ENCODE data around the gene TAF3.

The TAF3 gene

DNA sequence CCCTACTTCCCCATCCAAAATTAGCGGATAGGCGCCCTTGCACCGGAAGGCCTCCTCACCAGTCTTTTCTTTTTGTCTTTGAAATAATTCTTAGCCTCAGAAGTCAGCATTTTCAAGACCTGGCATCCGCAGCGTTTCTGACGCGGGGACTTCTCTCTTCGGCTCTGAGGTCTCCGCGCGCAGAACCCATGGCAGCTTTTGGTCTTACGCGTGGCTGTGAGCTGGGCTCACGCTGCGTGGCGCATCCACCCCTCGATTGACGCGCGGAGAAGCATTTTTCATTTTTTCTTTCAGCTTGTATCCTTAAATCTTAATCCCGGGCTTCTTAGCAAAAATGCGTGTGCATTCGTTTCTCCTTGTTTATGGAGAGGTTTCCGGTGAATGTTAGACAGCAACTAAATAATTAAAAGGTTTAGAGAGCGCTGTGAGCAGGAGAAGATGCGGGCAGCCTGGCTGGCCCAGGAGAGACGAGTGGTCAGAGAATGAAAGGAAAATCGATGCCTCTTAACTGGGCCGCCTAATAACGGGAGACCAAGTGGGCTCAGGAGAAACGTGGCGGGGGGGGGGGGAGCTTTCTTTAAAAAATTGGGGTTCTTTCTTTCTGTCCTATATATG lies 234.1 kb downstream of the TAF3 start:
- no peaks in the 10 kb centered on the region for H3K27me3 ChIP-seq (ENCODE audit: low read length)
- H2AFZ ChIP-seq (ENCODE audit: low read depth, low read length, severe bottlenecking), result no peak overlapping the region
- H3K4me2 ChIP-seq (ENCODE audit: low read depth, low read length, poor library complexity, severe bottlenecking), result no peak overlapping the region
- H3K4me3 ChIP-seq (ENCODE audit: insufficient read depth, low read length, poor library complexity, severe bottlenecking), result no peak overlapping the region
- H3K27ac ChIP-seq (ENCODE audit: low read depth, low read length), result no peak overlapping the region
- no peak for TF ChIP-seq EZH2phosphoT487 (conservative IDR thresholded peaks at IDR 0.05; ENCODE audit: low read length)
- TF ChIP-seq, protein P1, sequence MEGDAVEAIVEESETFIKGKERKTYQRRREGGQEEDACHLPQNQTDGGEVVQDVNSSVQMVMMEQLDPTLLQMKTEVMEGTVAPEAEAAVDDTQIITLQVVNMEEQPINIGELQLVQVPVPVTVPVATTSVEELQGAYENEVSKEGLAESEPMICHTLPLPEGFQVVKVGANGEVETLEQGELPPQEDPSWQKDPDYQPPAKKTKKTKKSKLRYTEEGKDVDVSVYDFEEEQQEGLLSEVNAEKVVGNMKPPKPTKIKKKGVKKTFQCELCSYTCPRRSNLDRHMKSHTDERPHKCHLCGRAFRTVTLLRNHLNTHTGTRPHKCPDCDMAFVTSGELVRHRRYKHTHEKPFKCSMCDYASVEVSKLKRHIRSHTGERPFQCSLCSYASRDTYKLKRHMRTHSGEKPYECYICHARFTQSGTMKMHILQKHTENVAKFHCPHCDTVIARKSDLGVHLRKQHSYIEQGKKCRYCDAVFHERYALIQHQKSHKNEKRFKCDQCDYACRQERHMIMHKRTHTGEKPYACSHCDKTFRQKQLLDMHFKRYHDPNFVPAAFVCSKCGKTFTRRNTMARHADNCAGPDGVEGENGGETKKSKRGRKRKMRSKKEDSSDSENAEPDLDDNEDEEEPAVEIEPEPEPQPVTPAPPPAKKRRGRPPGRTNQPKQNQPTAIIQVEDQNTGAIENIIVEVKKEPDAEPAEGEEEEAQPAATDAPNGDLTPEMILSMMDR (IDR thresholded peaks at IDR 0.05; ENCODE audit: insufficient read depth, low read length, poor library complexity, severe bottlenecking), result no peak
- no peaks in the 10 kb centered on the region for H3K36me3 ChIP-seq (ENCODE audit: low read length)
- H3F3A ChIP-seq (ENCODE audit: insufficient read depth), result no peaks in the 10 kb centered on the region
- no peaks in the 10 kb centered on the region for H4K20me1 ChIP-seq (ENCODE audit: low read depth, low read length)
- H3K9me3 ChIP-seq (ENCODE audit: insufficient read depth, low read length), result no peaks in the 10 kb centered on the region
- H3K9ac ChIP-seq (ENCODE audit: low read length), result no peak overlapping the region
- H3K79me2 ChIP-seq (ENCODE audit: insufficient read depth, low read length), result no peaks in the 10 kb centered on the region
- H3K9me2 ChIP-seq (replicated peaks; ENCODE audit: insufficient read depth, low read length), result no peaks in the 10 kb centered on the region

DNA sequence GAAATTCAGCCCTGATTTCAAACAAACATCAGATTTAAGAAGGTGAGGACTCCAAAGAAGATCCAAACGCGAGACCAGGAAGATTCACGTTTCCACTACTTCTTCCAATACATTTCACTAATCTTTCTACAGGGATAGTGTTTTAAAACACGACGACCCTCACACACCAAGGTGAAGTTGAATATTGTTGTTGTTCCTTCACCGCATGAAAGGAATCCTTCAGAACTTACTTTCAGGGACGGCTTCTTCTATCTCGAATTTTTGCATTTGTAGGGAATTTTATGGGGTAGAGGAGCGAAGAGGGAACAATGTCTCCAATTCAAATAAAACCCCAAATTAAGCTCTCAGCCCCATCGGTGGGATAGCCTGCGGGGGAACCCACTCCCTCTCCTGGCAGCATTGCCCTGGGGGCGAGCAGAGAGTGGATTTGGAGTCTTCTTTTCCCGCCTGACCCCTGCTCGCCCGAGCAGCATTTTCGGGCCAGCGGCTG lies 234.7 kb downstream of the TAF3 start:
- no peaks in the 10 kb centered on the region for H3K9me3 ChIP-seq (ENCODE audit: insufficient read depth, low read length)
- no peak overlapping the region for H3K9ac ChIP-seq (ENCODE audit: low read length)
- H2AFZ ChIP-seq (ENCODE audit: low read depth, low read length, severe bottlenecking), result no peak overlapping the region
- no peak overlapping the region for H3K27ac ChIP-seq (ENCODE audit: low read depth, low read length)
- no peak overlapping the region for H3K4me3 ChIP-seq (ENCODE audit: insufficient read depth, low read length, poor library complexity, severe bottlenecking)
- no peak overlapping the region for H3K4me2 ChIP-seq (ENCODE audit: low read depth, low read length, poor library complexity, severe bottlenecking)
- no peaks in the 10 kb centered on the region for H3K27me3 ChIP-seq (ENCODE audit: low read length)
- no peaks in the 10 kb centered on the region for H3K36me3 ChIP-seq (ENCODE audit: low read length)
- H4K20me1 ChIP-seq (ENCODE audit: low read depth, low read length), result no peaks in the 10 kb centered on the region
- H3K79me2 ChIP-seq (ENCODE audit: insufficient read depth, low read length), result no peaks in the 10 kb centered on the region
- no peaks in the 10 kb centered on the region for H3K9me2 ChIP-seq (replicated peaks; ENCODE audit: insufficient read depth, low read length)
- TF ChIP-seq, protein P1 (IDR thresholded peaks at IDR 0.05; ENCODE audit: insufficient read depth, low read length, poor library complexity, severe bottlenecking), result no peak
- no peak for TF ChIP-seq EZH2phosphoT487 (conservative IDR thresholded peaks at IDR 0.05; ENCODE audit: low read length)
- no peaks in the 10 kb centered on the region for H3F3A ChIP-seq (ENCODE audit: insufficient read depth)

DNA sequence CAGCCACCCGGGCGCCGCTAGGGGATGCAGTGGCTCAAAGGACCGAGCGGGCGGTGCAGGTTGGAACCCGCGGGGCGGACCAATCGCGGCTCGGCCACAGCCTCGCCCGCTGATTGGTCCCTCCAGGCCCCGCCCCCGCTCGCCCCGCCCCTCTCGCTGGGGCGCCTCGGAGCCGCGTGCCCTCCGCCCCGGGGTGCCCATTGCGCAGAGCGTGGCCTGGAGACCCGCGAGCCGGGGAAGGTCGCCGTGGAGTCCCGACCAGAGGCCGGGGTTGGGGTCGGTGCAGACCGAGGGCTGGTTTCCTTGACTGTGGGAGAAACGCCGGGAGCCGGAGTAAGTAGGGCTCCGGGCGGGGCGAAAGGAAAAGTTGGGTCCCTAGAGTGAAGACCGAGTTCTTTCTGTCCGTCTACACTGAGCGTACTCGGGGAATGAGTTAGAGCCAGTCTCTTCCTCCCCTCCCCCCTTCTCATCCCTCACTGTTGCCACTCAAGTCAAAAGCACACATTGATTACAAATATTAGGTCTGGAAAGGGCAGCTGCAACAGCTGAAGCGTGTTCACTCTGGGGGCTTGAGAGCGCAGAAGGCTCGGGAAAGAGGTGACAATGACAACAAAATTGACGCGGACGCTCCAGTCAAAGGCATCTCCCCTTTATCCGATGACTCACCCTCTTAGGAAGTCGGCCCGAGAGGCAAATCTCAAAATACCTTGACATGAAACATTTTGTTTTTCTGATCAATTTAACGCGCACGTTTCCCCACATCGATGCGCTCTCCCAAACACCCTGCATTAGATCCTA lies 235.3 kb downstream of the TAF3 start:
- TF ChIP-seq EZH2phosphoT487 (conservative IDR thresholded peaks at IDR 0.05; ENCODE audit: low read length), result no peak
- TF ChIP-seq, protein P1 (IDR thresholded peaks at IDR 0.05; ENCODE audit: insufficient read depth, low read length, poor library complexity, severe bottlenecking), result no peak
- Histone ChIP-seq H3K79me2 (ENCODE audit: insufficient read depth, low read length) (no peaks in the 10 kb centered on the region), H3K9me2 (replicated peaks; ENCODE audit: insufficient read depth, low read length) (no peaks in the 10 kb centered on the region), H3K4me3 (ENCODE audit: insufficient read depth, low read length, poor library complexity, severe bottlenecking) (no peak overlapping the region), H4K20me1 (ENCODE audit: low read depth, low read length) (no peaks in the 10 kb centered on the region), H3K9me3 (ENCODE audit: insufficient read depth, low read length) (no peaks in the 10 kb centered on the region), H2AFZ (ENCODE audit: low read depth, low read length, severe bottlenecking) (no peak overlapping the region), H3K27ac (ENCODE audit: low read depth, low read length) (no peak overlapping the region), H3K27me3 (ENCODE audit: low read length) (no peaks in the 10 kb centered on the region), H3K36me3 (ENCODE audit: low read length) (no peaks in the 10 kb centered on the region), H3K9ac (ENCODE audit: low read length) (no peak overlapping the region), H3K4me2 (ENCODE audit: low read depth, low read length, poor library complexity, severe bottlenecking) (no peak overlapping the region), H3F3A (ENCODE audit: insufficient read depth) (no peaks in the 10 kb centered on the region)

Data from SU-DHL-6 (cell line).